GM12801 (cell line): ENCODE data around the gene RNF5.

Experiments used
- TF ChIP-seq, protein P1 (sequence below): IDR thresholded peaks from one replicate; pipeline ENCODE4 v1.5.1; 2011; ENCODE audit warnings: control low read depth; ENCODE audit not compliant: insufficient read length; ENCODE audit errors: extremely low read depth

The RNF5 gene

GRCh38 chr6:32198866-32199265 is 20.7 kb downstream of the RNF5 start:
- TF ChIP-seq, protein P1, sequence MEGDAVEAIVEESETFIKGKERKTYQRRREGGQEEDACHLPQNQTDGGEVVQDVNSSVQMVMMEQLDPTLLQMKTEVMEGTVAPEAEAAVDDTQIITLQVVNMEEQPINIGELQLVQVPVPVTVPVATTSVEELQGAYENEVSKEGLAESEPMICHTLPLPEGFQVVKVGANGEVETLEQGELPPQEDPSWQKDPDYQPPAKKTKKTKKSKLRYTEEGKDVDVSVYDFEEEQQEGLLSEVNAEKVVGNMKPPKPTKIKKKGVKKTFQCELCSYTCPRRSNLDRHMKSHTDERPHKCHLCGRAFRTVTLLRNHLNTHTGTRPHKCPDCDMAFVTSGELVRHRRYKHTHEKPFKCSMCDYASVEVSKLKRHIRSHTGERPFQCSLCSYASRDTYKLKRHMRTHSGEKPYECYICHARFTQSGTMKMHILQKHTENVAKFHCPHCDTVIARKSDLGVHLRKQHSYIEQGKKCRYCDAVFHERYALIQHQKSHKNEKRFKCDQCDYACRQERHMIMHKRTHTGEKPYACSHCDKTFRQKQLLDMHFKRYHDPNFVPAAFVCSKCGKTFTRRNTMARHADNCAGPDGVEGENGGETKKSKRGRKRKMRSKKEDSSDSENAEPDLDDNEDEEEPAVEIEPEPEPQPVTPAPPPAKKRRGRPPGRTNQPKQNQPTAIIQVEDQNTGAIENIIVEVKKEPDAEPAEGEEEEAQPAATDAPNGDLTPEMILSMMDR = no peak

- TF ChIP-seq, protein P1 = no peak
Measured at GRCh38 chr6:32200711-32201475, 22.7 kb downstream of the RNF5 start.

DNA sequence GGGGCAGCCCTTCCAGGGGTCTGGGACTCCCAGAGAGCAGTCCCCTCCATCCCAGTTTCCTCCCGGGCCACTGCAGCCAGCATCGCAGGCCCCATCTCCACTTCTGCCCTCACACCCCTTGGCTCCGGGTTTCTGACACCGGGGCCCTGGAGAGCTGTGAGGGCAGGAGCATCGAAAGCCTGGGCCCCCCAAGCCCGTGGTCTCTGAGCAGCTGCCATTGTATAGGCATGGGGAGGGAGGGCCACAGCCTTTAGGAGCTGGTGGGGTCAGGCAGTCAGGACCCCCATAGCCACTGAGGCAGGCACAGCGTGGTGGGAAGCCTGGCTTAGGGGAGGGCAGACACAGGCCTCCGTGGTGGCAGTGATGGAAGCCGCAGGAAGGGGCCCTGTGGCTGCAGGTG is 24.0 kb downstream of the RNF5 start:
- TF ChIP-seq, protein P1 = no peak

GRCh38 chr6:32203426-32204267 is 25.4 kb downstream of the RNF5 start:
- TF ChIP-seq, protein P1 = no peak

GRCh38 chr6:32204268-32204715 is 26.1 kb downstream of the RNF5 start:
- TF ChIP-seq, protein P1 = no peak

DNA sequence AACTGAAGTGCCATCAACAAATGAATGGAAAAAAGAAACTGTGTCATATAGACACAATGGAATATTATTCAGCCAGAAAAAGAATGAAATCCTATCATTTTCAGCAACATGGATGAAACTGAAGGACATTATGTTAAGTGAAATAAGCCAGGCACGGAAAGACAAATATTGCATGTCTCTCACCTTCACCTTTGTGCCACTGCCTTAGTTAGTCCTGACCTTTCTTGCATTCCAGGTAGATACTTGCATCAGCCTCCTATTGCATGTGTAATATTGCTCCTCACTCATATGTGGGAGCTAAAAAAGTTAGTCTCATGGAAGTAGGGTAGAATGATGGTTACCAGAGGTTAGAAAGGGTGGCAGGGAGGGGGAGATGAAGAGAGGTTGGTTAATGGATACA is 30.8 kb downstream of the RNF5 start:
- TF ChIP-seq, protein P1 = no peak

DNA sequence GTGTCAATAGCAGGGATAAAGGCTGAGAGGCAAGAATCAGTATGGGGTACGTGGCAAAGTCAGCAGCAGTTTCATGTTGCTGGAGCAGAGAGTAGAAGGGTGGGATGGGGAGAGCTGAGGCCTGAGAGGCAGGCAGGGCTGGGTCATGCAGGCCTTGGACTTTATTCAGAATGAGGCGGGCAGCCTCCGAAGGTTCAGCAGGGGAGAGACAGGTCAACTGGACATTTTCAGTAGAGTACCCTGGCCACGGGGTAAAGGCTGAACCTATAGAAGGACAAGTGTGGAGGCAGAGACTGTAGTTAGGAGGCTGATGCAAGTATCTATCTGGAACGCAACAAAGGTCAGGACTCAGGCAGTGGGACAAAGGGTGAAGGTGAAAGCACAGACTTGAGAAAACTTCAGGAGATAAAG is 32.0 kb downstream of the RNF5 start:
- TF ChIP-seq, protein P1 = no peak
